GM23338 (cell line): ENCODE data around the gene DCBLD1. TPM values are rescaled to one million over a fixed set of nuclear protein-coding genes. Genes with fewer than 3 reads are reported as not detected.

ENCODE experiments used
- ATAC-seq: fragments of 200-7000 bp; cut with Tn5 transposase; 3 replicates; pipeline ENCODE4 v1.9.1; 2020
- DNase-seq: peaks from one replicate; pipeline ENCODE4 v3.0.0-alpha.2; 2015; ENCODE audit warnings: low spot score
- H2AFZ ChIP-seq: fragments of 200-600 bp; sonication (generic); 2 replicates; pipeline ENCODE4 v1.8.0; 2016; ENCODE audit warnings: antibody characterized with exemption, mild to moderate bottlenecking, moderate library complexity
- H3F3A ChIP-seq: fragments of 200-600 bp; sonication (generic); replicated peaks from 2 replicates; pipeline ENCODE4 v1.8.0; 2017; ENCODE audit warnings: antibody characterized with exemption, mixed run types, low read depth
- H3K27ac ChIP-seq: fragments of 200-600 bp; sonication (generic); 2 replicates; pipeline ENCODE4 v1.6.1; 2016; ENCODE audit warnings: low read depth
- H3K27me3 ChIP-seq: fragments of 200-600 bp; sonication (generic); 2 replicates; pipeline ENCODE4 v1.8.0; 2016; ENCODE audit warnings: mild to moderate bottlenecking, mixed run types, moderate library complexity; ENCODE audit not compliant: insufficient read depth
- H3K36me3 ChIP-seq: fragments of 200-600 bp; sonication (generic); 2 replicates; pipeline ENCODE4 v1.8.0; 2016; ENCODE audit warnings: mild to moderate bottlenecking; ENCODE audit not compliant: insufficient read depth
- H3K4me1 ChIP-seq: fragments of 200-600 bp; sonication (generic); 2 replicates; pipeline ENCODE4 v1.8.0; 2016; ENCODE audit warnings: mild to moderate bottlenecking, moderate library complexity; ENCODE audit not compliant: insufficient read depth
- H3K4me2 ChIP-seq: fragments of 200-600 bp; sonication (generic); 2 replicates; pipeline ENCODE4 v1.7.1; 2017; ENCODE audit warnings: mixed run types
- H3K4me3 ChIP-seq: fragments of 200-600 bp; sonication (generic); 2 replicates; pipeline ENCODE4 v1.6.1; 2016; ENCODE audit warnings: mixed run types
- H3K79me2 ChIP-seq: fragments of 200-600 bp; sonication (generic); replicated peaks from 2 replicates; pipeline ENCODE4 v1.8.0; 2017; ENCODE audit warnings: mild to moderate bottlenecking; ENCODE audit not compliant: insufficient read depth
- H3K9me2 ChIP-seq: fragments of 200-600 bp; sonication (generic); 2 replicates; pipeline ENCODE4 v1.8.0; 2017; ENCODE audit not compliant: insufficient read depth
- H4K20me1 ChIP-seq: fragments of 200-600 bp; sonication (generic); replicated peaks from 2 replicates; pipeline ENCODE4 v1.8.0; 2017; ENCODE audit warnings: mild to moderate bottlenecking; ENCODE audit not compliant: insufficient read depth
- H3K27ac Mint-ChIP-seq: 2 replicates; pipeline ENCODE4 v1.8.0; 2020; ENCODE audit warnings: inconsistent platforms, mild to moderate bottlenecking, moderate library complexity, mixed read lengths
- H3K27me3 Mint-ChIP-seq: 3 replicates; pipeline ENCODE4 v1.8.0; 2022; ENCODE audit warnings: low read depth, mild to moderate bottlenecking, moderate library complexity, mixed read lengths, inconsistent platforms; ENCODE audit not compliant: insufficient read depth, poor library complexity
- H3K36me3 Mint-ChIP-seq: 3 replicates; pipeline ENCODE4 v1.8.0; 2021; ENCODE audit warnings: low read depth, mild to moderate bottlenecking, inconsistent platforms, moderate library complexity, mixed read lengths
- H3K4me1 Mint-ChIP-seq: 3 replicates; pipeline ENCODE4 v1.8.0; 2020; ENCODE audit warnings: mild to moderate bottlenecking, inconsistent platforms, mixed read lengths
- H3K4me3 Mint-ChIP-seq: 3 replicates; pipeline ENCODE4 v1.8.0; 2021; ENCODE audit warnings: moderate library complexity, mild to moderate bottlenecking, inconsistent platforms, mixed read lengths
- H3K9me3 Mint-ChIP-seq: 3 replicates; pipeline ENCODE4 v1.8.0; 2020; ENCODE audit warnings: moderate library complexity, mild to moderate bottlenecking, inconsistent platforms, mixed read lengths
- CREB1 ChIP-seq: fragments of 250-450 bp; sonication (Bioruptor Pico); IDR thresholded peaks from 2 replicates; pipeline ENCODE4 v1.5.0; 2020; ENCODE audit warnings: low read depth, mild to moderate bottlenecking, moderate library complexity
- EZH2 ChIP-seq: fragments of 200-600 bp; sonication (generic); IDR thresholded peaks from one replicate; pipeline ENCODE4 v1.8.0; 2017; ENCODE audit warnings: antibody characterized with exemption, mild to moderate bottlenecking, low read depth; ENCODE audit not compliant: unreplicated experiment
- JUNB ChIP-seq: IDR thresholded peaks from one replicate; pipeline ENCODE4 v1.6.1; 2016; ENCODE audit warnings: antibody characterized with exemption; ENCODE audit not compliant: unreplicated experiment
- STAT1 ChIP-seq: IDR thresholded peaks from one replicate; pipeline ENCODE4 v1.6.1; 2016; ENCODE audit warnings: antibody characterized with exemption; ENCODE audit not compliant: unreplicated experiment
- ZNF114 ChIP-seq: fragments of 250-450 bp; sonication (Bioruptor Pico); IDR thresholded peaks from 2 replicates; pipeline ENCODE4 v1.5.0; 2020; ENCODE audit warnings: mild to moderate bottlenecking, moderate library complexity
- ZNF331 ChIP-seq: fragments of 250-450 bp; sonication (Bioruptor Pico); IDR thresholded peaks from 2 replicates; pipeline ENCODE4 v1.5.0; 2020; ENCODE audit warnings: low read depth, mild to moderate bottlenecking, moderate library complexity
- polyA plus RNA-seq: library from polyadenylated mRNA; unstranded; fragments of >200 nt; fragmentation: Nextera tagmentation; extraction: Ambion mirVana; gene quantifications from 2 replicates; pipeline ENCODE4 v1.2.1, GENCODE V29; 2016
- total RNA-seq: library from RNA; depleted of rRNA; stranded (reverse); fragments of >200 nt; shearing (Covaris generic); gene quantifications from 2 replicates; pipeline ENCODE4 v1.2.3, GENCODE V29; 2014
- TF ChIP-seq, protein P1 (sequence below): IDR thresholded peaks from one replicate; pipeline ENCODE4 v1.6.1; 2018; ENCODE audit warnings: antibody characterized with exemption; ENCODE audit not compliant: unreplicated experiment
- TF ChIP-seq, protein P2 (sequence below): fragments of 250-450 bp; sonication (Bioruptor Pico); IDR thresholded peaks from 2 replicates; pipeline ENCODE4 v1.5.0; 2020; ENCODE audit warnings: mild to moderate bottlenecking, moderate library complexity
- TF ChIP-seq, protein P3 (sequence below): IDR thresholded peaks from 2 replicates; pipeline ENCODE4 v1.6.1; 2016; ENCODE audit warnings: antibody characterized with exemption

Gene DCBLD1
- total and polyA plus RNA-seq, 2 experiments from 2014 or later, result 4.2 to 7.6 TPM

DNA sequence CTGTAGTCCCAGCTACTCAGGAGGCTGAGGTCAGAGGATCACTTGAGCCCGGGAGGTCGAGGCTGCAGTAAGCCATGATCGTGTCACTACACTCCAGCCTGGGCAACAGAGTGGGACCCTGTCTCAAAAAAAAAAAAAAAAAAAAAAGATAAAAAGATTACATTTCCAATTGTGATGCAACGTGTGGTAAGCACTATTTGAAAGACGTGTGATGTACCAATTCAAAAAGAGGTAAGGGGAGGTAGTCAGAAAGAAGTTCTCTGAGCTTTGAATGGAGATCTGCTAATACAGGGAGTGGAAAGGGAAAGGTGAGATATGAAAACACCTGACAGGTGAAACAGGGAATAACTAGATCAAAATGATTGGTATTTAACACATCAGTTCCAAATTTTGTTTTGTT, 108.0 kb downstream of the DCBLD1 start (continued):
- TF ChIP-seq, protein P1, sequence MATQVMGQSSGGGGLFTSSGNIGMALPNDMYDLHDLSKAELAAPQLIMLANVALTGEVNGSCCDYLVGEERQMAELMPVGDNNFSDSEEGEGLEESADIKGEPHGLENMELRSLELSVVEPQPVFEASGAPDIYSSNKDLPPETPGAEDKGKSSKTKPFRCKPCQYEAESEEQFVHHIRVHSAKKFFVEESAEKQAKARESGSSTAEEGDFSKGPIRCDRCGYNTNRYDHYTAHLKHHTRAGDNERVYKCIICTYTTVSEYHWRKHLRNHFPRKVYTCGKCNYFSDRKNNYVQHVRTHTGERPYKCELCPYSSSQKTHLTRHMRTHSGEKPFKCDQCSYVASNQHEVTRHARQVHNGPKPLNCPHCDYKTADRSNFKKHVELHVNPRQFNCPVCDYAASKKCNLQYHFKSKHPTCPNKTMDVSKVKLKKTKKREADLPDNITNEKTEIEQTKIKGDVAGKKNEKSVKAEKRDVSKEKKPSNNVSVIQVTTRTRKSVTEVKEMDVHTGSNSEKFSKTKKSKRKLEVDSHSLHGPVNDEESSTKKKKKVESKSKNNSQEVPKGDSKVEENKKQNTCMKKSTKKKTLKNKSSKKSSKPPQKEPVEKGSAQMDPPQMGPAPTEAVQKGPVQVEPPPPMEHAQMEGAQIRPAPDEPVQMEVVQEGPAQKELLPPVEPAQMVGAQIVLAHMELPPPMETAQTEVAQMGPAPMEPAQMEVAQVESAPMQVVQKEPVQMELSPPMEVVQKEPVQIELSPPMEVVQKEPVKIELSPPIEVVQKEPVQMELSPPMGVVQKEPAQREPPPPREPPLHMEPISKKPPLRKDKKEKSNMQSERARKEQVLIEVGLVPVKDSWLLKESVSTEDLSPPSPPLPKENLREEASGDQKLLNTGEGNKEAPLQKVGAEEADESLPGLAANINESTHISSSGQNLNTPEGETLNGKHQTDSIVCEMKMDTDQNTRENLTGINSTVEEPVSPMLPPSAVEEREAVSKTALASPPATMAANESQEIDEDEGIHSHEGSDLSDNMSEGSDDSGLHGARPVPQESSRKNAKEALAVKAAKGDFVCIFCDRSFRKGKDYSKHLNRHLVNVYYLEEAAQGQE, result no peak

DNA sequence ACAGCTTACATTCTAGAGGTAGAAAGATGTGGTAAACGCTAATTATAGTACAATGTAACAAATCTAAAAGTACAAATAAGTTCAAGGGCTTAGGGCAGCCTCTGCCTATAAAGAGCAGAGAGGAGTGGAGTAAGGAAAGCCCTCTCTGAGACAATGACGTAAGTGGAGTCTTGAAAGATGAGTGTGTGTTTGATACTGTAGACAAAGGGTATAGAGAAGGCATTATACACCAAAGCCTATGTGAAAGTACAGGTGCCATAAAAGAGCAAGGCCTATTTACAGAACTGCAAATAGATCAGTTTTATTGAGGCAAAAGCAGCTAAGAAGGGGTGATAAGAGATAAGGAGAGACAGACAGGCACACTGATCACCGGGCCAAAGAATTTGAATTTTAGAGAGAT, 108.9 kb downstream of the DCBLD1 start:
- Histone ChIP-seq H3K4me2 (no peak overlapping the region), H3K4me3 (no peak overlapping the region), H3K27ac (no peak overlapping the region), H3K36me3 (no peaks in the 10 kb centered on the region), H3K79me2 (peaks cover 89% of the 10 kb centered on the region), H3K4me1 (no peaks in the 10 kb centered on the region), H3K9me2 (no peaks in the 10 kb centered on the region), H4K20me1 (peaks cover 10% of the 10 kb centered on the region), H3K27me3 (no peaks in the 10 kb centered on the region), H3F3A (no peaks in the 10 kb centered on the region), H2AFZ (no peak overlapping the region)
- Mint-ChIP-seq H3K4me3 (no peak overlapping the region), H3K9me3 (peaks cover 6% of the 10 kb centered on the region; the same call in 1 of the 3 replicates), H3K4me1 (no peaks in the 10 kb centered on the region), H3K27me3 (no peaks in the 10 kb centered on the region), H3K36me3 (peaks cover 30% of the 10 kb centered on the region), H3K27ac (no peak overlapping the region)
- ATAC-seq (no peak), DNase-seq (no peak)
- TF ChIP-seq, protein P2, sequence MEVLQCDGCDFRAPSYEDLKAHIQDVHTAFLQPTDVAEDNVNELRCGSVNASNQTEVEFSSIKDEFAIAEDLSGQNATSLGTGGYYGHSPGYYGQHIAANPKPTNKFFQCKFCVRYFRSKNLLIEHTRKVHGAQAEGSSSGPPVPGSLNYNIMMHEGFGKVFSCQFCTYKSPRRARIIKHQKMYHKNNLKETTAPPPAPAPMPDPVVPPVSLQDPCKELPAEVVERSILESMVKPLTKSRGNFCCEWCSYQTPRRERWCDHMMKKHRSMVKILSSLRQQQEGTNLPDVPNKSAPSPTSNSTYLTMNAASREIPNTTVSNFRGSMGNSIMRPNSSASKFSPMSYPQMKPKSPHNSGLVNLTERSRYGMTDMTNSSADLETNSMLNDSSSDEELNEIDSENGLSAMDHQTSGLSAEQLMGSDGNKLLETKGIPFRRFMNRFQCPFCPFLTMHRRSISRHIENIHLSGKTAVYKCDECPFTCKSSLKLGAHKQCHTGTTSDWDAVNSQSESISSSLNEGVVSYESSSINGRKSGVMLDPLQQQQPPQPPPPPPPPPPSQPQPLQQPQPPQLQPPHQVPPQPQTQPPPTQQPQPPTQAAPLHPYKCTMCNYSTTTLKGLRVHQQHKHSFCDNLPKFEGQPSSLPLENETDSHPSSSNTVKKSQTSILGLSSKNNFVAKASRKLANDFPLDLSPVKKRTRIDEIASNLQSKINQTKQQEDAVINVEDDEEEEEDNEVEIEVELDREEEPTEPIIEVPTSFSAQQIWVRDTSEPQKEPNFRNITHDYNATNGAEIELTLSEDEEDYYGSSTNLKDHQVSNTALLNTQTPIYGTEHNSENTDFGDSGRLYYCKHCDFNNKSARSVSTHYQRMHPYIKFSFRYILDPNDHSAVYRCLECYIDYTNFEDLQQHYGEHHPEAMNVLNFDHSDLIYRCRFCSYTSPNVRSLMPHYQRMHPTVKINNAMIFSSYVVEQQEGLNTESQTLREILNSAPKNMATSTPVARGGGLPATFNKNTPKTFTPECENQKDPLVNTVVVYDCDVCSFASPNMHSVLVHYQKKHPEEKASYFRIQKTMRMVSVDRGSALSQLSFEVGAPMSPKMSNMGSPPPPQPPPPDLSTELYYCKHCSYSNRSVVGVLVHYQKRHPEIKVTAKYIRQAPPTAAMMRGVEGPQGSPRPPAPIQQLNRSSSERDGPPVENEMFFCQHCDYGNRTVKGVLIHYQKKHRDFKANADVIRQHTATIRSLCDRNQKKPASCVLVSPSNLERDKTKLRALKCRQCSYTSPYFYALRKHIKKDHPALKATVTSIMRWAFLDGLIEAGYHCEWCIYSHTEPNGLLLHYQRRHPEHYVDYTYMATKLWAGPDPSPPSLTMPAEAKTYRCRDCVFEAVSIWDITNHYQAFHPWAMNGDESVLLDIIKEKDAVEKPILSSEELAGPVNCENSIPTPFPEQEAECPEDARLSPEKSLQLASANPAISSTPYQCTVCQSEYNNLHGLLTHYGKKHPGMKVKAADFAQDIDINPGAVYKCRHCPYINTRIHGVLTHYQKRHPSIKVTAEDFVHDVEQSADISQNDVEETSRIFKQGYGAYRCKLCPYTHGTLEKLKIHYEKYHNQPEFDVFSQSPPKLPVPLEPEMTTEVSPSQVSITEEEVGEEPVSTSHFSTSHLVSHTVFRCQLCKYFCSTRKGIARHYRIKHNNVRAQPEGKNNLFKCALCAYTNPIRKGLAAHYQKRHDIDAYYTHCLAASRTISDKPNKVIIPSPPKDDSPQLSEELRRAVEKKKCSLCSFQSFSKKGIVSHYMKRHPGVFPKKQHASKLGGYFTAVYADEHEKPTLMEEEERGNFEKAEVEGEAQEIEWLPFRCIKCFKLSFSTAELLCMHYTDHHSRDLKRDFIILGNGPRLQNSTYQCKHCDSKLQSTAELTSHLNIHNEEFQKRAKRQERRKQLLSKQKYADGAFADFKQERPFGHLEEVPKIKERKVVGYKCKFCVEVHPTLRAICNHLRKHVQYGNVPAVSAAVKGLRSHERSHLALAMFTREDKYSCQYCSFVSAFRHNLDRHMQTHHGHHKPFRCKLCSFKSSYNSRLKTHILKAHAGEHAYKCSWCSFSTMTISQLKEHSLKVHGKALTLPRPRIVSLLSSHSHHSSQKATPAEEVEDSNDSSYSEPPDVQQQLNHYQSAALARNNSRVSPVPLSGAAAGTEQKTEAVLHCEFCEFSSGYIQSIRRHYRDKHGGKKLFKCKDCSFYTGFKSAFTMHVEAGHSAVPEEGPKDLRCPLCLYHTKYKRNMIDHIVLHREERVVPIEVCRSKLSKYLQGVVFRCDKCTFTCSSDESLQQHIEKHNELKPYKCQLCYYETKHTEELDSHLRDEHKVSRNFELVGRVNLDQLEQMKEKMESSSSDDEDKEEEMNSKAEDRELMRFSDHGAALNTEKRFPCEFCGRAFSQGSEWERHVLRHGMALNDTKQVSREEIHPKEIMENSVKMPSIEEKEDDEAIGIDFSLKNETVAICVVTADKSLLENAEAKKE (CRISPR knock-in tag), result no peak
- TF ChIP-seq STAT1 (no peak), CREB1 (CRISPR knock-in tag) (no peak), JUNB (no peak), EZH2 (no peak), ZNF114 (CRISPR knock-in tag) (no peak), ZNF331 (no peak)
- TF ChIP-seq, protein P1, result no peak
- TF ChIP-seq, protein P3, sequence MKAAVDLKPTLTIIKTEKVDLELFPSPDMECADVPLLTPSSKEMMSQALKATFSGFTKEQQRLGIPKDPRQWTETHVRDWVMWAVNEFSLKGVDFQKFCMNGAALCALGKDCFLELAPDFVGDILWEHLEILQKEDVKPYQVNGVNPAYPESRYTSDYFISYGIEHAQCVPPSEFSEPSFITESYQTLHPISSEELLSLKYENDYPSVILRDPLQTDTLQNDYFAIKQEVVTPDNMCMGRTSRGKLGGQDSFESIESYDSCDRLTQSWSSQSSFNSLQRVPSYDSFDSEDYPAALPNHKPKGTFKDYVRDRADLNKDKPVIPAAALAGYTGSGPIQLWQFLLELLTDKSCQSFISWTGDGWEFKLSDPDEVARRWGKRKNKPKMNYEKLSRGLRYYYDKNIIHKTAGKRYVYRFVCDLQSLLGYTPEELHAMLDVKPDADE, result no peak
